H7 (cell line): ENCODE measurements around the gene XPNPEP1. TPM values are rescaled to one million over a fixed set of nuclear protein-coding genes. Genes with fewer than 3 reads are reported as not detected.
"Not testable (repeated sequence)": the region's sequence is repeated elsewhere in the genome, so short reads cannot be mapped to it uniquely, and the experiment has no call there.

ENCODE experiments used
- DNase-seq: peaks from one replicate; pipeline ENCODE4 v3.0.0; 2012
- H3K27me3 ChIP-seq: 2 replicates; pipeline ENCODE4 v1.6.0; 2011; ENCODE audit warnings: mild to moderate bottlenecking, low read length; ENCODE audit not compliant: control insufficient read depth, insufficient read depth
- H3K36me3 ChIP-seq: replicated peaks from 2 replicates; pipeline ENCODE4 v1.5.1; 2011; ENCODE audit warnings: low read length; ENCODE audit not compliant: control insufficient read depth, insufficient read depth
- H3K4me3 ChIP-seq: 2 replicates; pipeline ENCODE4 v1.5.1; 2011; ENCODE audit warnings: low read depth, mild to moderate bottlenecking, control low read depth, low read length, moderate library complexity; ENCODE audit not compliant: insufficient read depth
- total RNA-seq: library from RNA; depleted of rRNA; stranded (reverse); fragments of >200 nt; shearing (Covaris generic); gene quantifications from 2 replicates; pipeline ENCODE4 v1.2.3, GENCODE V29; 2014

Gene XPNPEP1
- total RNA-seq, 1 experiment from 2014 or later: 68.9 TPM

- H3K27me3 ChIP-seq: peaks cover 7% of the 10 kb centered on the region
- peak overlapping the region; percentile 74 for H3K4me3 ChIP-seq
- no peaks in the 10 kb centered on the region for H3K36me3 ChIP-seq
- no peak for DNase-seq
Measured at GRCh38 chr10:109922358-109922975, 844 bp downstream of the XPNPEP1 start.

DNA sequence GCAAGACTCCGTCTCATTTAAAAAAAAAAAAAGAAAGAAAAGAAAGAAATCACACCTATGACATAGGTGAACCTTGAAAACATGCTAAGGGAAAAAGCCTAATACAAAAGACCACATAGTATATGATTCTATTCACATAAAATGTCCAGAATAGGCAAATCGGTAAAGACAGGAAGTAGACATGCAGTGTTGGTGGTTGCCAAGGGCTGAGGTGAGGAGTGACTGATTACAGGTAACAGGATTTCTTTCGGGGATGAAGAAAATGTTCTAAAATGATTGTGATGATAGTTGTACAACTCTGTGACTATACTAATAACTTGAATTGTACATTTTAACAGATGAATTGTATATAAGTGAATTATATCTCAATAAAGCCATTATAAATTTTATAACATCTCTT is 3.3 kb downstream of the XPNPEP1 start:
- Histone ChIP-seq H3K36me3 (no peaks in the 10 kb centered on the region), H3K4me3 (no peak overlapping the region), H3K27me3 (peaks cover 7% of the 10 kb centered on the region)
- DNase-seq: no peak

- Histone ChIP-seq H3K36me3 (no peaks in the 10 kb centered on the region), H3K27me3 (peaks cover 3% of the 10 kb centered on the region), H3K4me3 (no peak overlapping the region)
- no peak for DNase-seq
Measured at GRCh38 chr10:109919220-109919619, 4.1 kb downstream of the XPNPEP1 start.

GRCh38 chr10:109918707-109919106 is 4.6 kb downstream of the XPNPEP1 start:
- not testable (repeated sequence) for H3K36me3 ChIP-seq

GRCh38 chr10:109915566-109915965 is 7.7 kb downstream of the XPNPEP1 start:
- Histone ChIP-seq H3K27me3 (no peaks in the 10 kb centered on the region), H3K36me3 (0 out of 2 replicates have a peak, but pooled peaks cover 1% of the 10 kb centered on the region), H3K4me3 (no peak overlapping the region)
- DNase-seq: no peak

More at GRCh38 chr10:109918707-109919106, 4.6 kb downstream of the XPNPEP1 start:
- DNase-seq, H3K4me3 ChIP-seq, H3K27me3 ChIP-seq: not testable (repeated sequence)

DNA sequence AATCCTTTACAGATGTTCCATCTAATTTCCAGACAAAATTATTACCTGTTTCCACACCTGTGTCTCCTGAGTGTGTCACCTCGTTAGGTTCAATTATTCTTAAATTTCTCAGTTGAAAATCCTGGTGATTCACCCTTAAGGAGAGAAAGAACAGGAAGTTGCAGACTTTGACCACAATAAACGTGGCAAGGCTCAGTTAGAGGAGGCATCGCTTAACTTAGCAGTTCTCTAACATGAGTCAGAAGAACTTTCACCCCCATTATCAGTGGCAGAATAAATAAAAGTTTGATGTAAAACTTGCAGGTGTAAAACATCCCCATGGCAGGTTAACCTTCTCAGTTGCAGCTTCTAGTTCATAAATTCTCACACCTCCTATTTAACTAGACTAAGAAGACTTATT is 8.3 kb downstream of the XPNPEP1 start:
- no peaks in the 10 kb centered on the region for H3K27me3 ChIP-seq
- 0 out of 2 replicates have a peak, but pooled peaks cover 1% of the 10 kb centered on the region for H3K36me3 ChIP-seq
- no peak overlapping the region for H3K4me3 ChIP-seq
- DNase-seq: no peak

DNA sequence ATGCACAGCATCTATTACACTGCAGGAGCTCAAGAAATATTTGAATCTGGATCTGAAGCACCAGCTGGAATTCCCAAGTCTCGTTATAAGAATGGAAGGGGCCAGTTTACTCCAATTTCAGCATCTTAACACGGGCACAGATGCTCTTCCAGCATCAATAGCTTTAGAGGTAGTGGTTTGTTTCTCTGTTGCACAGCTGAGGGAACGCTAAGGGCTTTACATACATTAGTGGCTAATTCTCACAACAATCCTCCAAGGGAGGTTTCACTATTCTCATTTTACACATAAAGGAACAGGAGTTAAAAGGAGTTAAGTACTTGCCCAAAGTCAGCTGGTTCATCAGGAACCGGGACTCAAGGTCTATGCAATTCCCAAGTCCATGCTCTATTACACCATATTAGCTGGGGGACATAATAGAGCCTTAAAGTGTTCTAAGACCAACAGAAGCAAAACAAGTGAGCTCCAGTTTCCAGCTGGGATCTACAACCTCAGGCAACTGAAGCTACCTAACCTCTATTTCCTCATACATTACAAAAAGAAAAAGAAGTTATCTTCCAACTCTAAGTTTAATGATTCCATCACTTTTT is 9.9 kb downstream of the XPNPEP1 start:
- no peak for DNase-seq
- 0 out of 2 replicates have a peak, but pooled peaks cover 1% of the 10 kb centered on the region for H3K36me3 ChIP-seq
- H3K4me3 ChIP-seq: no peak overlapping the region
- no peaks in the 10 kb centered on the region for H3K27me3 ChIP-seq

DNA sequence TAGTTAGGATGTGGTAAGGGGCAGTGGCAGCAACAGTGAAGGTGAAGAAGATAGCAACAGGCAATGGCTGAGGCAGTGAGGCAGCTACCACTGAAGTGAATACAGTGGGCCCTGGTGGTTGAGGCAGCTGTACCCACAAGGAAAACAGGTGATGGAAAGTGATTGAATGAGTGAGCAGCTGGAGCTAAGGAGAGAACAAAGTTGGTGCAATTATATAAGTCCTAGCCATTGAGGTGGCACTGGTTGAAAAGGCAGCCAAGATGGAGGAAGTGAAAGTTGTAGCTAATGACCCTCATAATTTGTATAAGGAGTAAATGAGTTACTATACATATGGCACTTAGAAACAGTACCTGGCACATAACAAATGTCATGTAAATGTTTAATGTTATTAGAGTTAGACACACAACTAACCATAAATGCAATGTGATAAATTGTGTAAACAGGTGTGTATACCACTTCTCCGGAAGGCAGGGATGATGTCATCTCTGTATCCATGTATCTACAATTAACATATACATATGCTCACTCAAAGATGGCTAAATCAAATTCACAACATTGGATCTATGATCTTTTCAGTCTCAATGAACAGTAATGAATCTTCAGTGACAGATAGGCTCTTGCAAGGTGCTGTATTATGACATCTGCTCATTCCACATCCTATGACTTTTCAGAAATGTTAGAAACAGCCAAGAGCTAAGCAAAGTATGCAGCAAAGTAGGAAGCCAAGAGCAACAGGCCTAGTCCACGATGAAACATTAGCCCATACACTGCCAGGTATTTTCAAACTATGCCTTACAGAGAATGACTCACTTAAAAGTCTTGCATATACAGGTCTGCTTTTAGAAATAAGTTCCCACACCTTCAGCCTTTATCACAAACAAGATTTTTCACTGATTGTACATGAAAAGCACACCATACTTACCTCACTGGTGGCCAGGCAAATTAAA is 10.7 kb downstream of the XPNPEP1 start:
- Histone ChIP-seq H3K27me3 (no peaks in the 10 kb centered on the region), H3K4me3 (no peak overlapping the region), H3K36me3 (0 out of 2 replicates have a peak, but pooled peaks cover 1% of the 10 kb centered on the region)
- DNase-seq: no peak

DNA sequence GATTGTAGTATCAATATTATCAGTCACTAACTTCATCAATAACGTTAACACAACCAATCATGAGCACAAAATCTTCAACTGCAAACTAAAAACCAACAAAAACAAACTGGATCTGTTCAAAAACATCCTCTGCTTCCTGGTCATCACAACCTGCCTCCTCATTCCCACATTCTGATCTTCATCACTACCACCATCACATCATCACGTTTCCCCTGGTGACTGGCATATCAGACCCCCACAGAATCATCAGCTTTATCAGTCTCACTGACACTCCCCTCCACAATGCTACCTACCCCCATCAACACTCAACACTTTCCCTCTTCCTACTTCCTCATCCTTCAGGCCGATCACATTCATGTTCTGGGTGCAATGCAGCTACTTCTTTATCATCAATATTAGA is 11.4 kb downstream of the XPNPEP1 start:
- no peak for DNase-seq
- peaks cover 2% of the 10 kb centered on the region; the same call in 1 of the 2 replicates for H3K36me3 ChIP-seq
- no peaks in the 10 kb centered on the region for H3K27me3 ChIP-seq
- H3K4me3 ChIP-seq: no peak overlapping the region

DNA sequence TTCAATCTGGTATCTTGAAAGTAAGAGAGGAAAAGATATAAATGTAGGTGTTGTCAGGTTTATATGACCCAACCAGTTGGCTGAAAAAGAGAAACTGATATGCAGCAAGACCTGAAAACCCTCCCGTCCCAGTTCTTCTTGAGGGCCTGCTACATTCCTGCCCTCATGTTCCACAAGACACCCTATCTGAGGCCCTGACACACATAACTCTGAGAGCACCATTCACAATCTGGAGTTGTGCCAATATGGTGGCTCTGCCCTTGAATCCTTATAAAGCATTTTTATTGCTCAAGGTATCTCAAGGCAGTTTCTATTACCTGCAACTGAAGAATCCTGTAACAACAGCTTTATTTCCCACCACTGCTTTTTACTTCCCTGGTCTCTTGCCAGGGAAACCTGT is 17.0 kb downstream of the XPNPEP1 start:
- H3K36me3 ChIP-seq: peaks cover 1% of the 10 kb centered on the region; the same call in 1 of the 2 replicates
- H3K4me3 ChIP-seq: no peak overlapping the region
- no peak for DNase-seq
- no peaks in the 10 kb centered on the region for H3K27me3 ChIP-seq

GRCh38 chr10:109904397-109904796 is 18.9 kb downstream of the XPNPEP1 start:
- no peak overlapping the region for H3K4me3 ChIP-seq
- peaks cover 1% of the 10 kb centered on the region; the same call in 1 of the 2 replicates for H3K36me3 ChIP-seq

DNA sequence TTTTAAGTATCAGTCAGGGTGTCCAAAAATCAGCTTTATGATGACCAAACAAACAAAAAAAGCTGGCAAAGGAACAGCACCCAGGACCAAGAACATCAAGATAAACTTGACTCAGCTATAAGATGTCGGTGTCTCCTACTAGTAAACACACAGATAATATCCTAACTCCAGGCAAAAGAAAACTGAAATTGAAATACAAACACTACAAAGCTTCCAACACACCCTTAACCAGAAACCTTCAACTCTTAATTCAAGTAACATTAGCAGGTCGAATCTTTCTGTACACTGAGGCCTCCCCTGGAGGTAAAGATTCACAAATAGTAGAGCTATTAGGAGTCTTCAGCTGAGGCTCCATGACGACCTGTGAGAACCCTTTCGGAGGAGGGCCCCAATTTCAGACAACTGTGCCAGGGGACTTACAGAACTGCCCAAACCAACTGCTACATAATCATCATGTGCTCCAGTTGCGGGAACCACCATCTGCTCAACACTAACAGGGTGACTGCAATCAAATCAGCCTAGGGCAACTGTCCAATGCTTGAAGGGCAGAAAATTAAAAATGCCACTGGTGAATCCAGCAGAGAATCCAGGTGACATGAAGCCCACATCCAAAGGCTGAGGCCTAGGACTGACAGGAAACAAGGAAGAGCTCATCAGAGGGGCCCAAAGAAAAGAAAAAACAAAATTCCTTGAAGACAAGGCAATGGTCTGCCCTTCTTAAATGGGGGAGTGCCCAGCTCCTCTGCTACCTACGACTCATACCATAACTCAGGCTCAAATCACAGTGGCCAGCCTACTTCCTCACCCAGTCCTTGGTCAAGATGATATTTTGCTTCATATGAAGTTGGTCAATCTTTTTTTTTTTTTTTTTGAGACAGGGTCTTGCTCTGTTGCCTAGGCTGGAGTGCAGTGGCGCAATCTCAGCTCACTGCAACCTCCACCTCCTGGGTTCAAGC is 20.0 kb downstream of the XPNPEP1 start:
- DNase-seq: no peak
- no peak overlapping the region for H3K4me3 ChIP-seq
- H3K36me3 ChIP-seq: peaks cover 1% of the 10 kb centered on the region; the same call in 1 of the 2 replicates
- H3K27me3 ChIP-seq: no peaks in the 10 kb centered on the region

More at GRCh38 chr10:109904397-109904796, 18.9 kb downstream of the XPNPEP1 start:
- no peak for DNase-seq
- no peaks in the 10 kb centered on the region for H3K27me3 ChIP-seq

DNA sequence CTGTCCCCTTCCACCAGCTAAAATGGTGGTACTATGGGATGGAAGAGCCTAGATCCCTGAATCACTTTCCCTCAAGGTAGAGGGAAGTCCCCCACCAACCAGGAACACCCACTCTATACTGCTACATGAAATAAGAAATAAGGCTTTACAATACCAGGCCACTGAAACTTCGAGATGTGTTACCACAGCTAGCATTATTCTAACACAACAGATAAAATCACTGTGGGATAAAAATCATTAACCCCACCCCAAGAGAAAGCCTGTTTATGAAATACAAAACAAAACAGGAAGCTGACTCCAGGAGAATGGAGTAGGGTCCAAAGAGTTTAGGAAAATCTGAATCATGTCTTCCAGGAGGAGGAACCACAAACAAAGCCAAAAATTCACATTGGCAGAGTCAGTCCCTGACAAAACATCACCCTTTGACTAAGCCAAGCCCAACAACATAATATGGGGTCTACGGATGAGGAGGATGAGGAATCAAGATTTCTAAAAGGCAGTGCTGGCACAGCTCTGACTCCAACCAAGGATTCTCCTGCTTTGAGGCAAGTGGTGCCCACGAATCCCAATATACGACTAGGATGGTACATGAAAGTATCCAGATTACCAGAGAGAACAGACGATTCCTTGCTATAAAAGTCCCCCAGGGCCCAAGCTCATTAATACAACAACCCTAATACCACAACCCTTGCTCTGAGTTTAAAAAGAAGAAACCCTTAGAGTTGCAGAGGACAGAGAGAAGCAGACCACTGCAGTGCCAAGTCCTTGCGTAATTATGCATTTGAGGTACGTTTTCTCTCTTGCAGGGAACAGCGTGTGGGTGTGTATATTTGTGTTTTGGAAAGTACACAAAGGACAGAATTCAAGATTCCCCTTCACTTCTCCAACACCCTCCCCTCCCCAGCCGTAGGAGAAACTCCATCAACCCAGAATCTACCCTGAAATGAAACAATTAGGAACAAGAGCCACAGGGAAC is 23.7 kb downstream of the XPNPEP1 start:
- no peak overlapping the region for H3K4me3 ChIP-seq
- H3K36me3 ChIP-seq: no peaks in the 10 kb centered on the region
- no peaks in the 10 kb centered on the region for H3K27me3 ChIP-seq
- DNase-seq: no peak
